ENCODE data around the gene DDC.
A peak's percentile ranks its signal among the peaks of the same experiment; 100 is the strongest.
"Not testable (repeated sequence)": the region's sequence is repeated elsewhere in the genome, so short reads cannot be mapped to it uniquely, and the experiment has no call there.

DDC gene

GRCh38 chr7:50479743-50480517 is 85.3 kb downstream of the DDC start:
- no peak for DNase-seq

- no peak for DNase-seq
Observed at GRCh38 chr7:50477640-50478039, 87.6 kb downstream of the DDC start.

GRCh38 chr7:50476953-50477625 is 88.1 kb downstream of the DDC start:
- DNase-seq: no peak

- DNase-seq: peak in 1 of 5 donors; percentile 21
Observed at GRCh38 chr7:50475340-50475739, 89.9 kb downstream of the DDC start.

- no peak for DNase-seq
Observed at GRCh38 chr7:50474382-50475160, 90.6 kb downstream of the DDC start.

GRCh38 chr7:50473531-50473930 is 91.7 kb downstream of the DDC start:
- DNase-seq: no peak

- DNase-seq: no peak
Observed at GRCh38 chr7:50472427-50472826, 92.8 kb downstream of the DDC start.

- no peak for DNase-seq
Observed at GRCh38 chr7:50471970-50472369, 93.2 kb downstream of the DDC start.

- no peak for DNase-seq
Observed at GRCh38 chr7:50470250-50471163, 94.7 kb downstream of the DDC start.

GRCh38 chr7:50469181-50469580 is 96.0 kb downstream of the DDC start:
- DNase-seq: no peak

GRCh38 chr7:50467817-50468610 is 97.2 kb downstream of the DDC start:
- peak; percentile 51 to 75 (median 61) for DNase-seq

- no peak for DNase-seq
Observed at GRCh38 chr7:50466815-50467585, 98.2 kb downstream of the DDC start.

- DNase-seq: no peak
Observed at GRCh38 chr7:50463035-50463434, 102.2 kb downstream of the DDC start.

- DNase-seq: no peak
Observed at GRCh38 chr7:50462361-50462760, 102.8 kb downstream of the DDC start.

- no peak for DNase-seq
Observed at GRCh38 chr7:50461695-50462094, 103.5 kb downstream of the DDC start.

GRCh38 chr7:50459183-50459582 is 106.0 kb downstream of the DDC start:
- not testable (repeated sequence) for DNase-seq

- DNase-seq: not testable (repeated sequence)
Observed at GRCh38 chr7:50458651-50459050, 106.6 kb downstream of the DDC start.

GRCh38 chr7:50456371-50457123 is 108.7 kb downstream of the DDC start:
- no peak for DNase-seq

- DNase-seq: no peak
Observed at GRCh38 chr7:50455658-50456057, 109.5 kb downstream of the DDC start.

GRCh38 chr7:50454968-50455367 is 110.2 kb downstream of the DDC start:
- no peak for DNase-seq
